Thoracic aorta (tissue), 2 donors: ENCODE data around the gene GNL2. TPM values are rescaled to one million over a fixed set of nuclear protein-coding genes. Genes with fewer than 3 reads are reported as not detected.

Source experiments
- ATAC-seq: fragments of 150-250 bp; one replicate; pipeline ENCODE4 v1.8.0; 2017; ENCODE audit warnings: low read depth; ENCODE audit not compliant: insufficient number of reproducible peaks, low FRiP score
- DNase-seq: peaks from one replicate; pipeline ENCODE4 v3.0.0-alpha.2; 2020; ENCODE audit warnings: low spot score
- H3K27ac ChIP-seq, 2 donors: fragments of 200-600 bp; sonication (generic); 1 replicate in 1 of 2; 2 replicates in 1 of 2; pipeline ENCODE4 v1.5.1; 2016; ENCODE audit warnings: mild to moderate bottlenecking in 2 of 2, moderate library complexity in 2 of 2
- H3K27me3 ChIP-seq: fragments of 200-600 bp; sonication (generic); replicated peaks from 2 replicates; pipeline ENCODE4 v1.6.0; 2016; ENCODE audit warnings: mild to moderate bottlenecking; ENCODE audit not compliant: insufficient read depth
- H3K36me3 ChIP-seq: fragments of 200-600 bp; sonication (generic); one replicate; pipeline ENCODE4 v1.5.1; 2016
- H3K4me1 ChIP-seq, 2 donors: fragments of 200-600 bp; sonication (generic); 1 replicate in 1 of 2; 2 replicates in 1 of 2; pipeline versions ENCODE4 v1.5.1 to v1.6.0; 2016; ENCODE audit warnings: low read depth in 2 of 2, mild to moderate bottlenecking in 1 of 2; ENCODE audit not compliant: control insufficient read depth in 1 of 2
- H3K4me3 ChIP-seq: fragments of 200-600 bp; sonication (generic); 2 replicates; pipeline ENCODE4 v1.5.1; 2016; ENCODE audit warnings: mild to moderate bottlenecking
- H3K9me3 ChIP-seq: fragments of 200-600 bp; sonication (generic); 2 replicates; pipeline ENCODE4 v1.5.1; 2016
- CTCF ChIP-seq: fragments of 200-600 bp; sonication (generic); IDR thresholded peaks from one replicate; pipeline ENCODE4 v1.5.1; 2019; ENCODE audit warnings: antibody characterized with exemption
- total RNA-seq, 2 donors: library from RNA; depleted of rRNA; stranded (reverse); fragments of >200 nt; gene quantifications; one replicate each; pipeline versions ENCODE4 v1.1.0 to v1.2.3, GENCODE V29; 2016

The GNL2 gene
- total RNA-seq, 2 donors from 2014 or later = 37.0 to 53.6 TPM

GRCh38 chr1:37602750-37603694 is 7.3 kb upstream of the GNL2 start:
- peak; percentile 41 for TF ChIP-seq CTCF
- Histone ChIP-seq H3K4me3 (no peak overlapping the region), H3K9me3 (no peaks in the 10 kb centered on the region), H3K4me1 (no peaks in the 10 kb centered on the region), H3K27ac (no peak overlapping the region), H3K27me3 (no peaks in the 10 kb centered on the region), H3K36me3 (no peaks in the 10 kb centered on the region)
- ATAC-seq (no peak), DNase-seq (no peak)

DNA sequence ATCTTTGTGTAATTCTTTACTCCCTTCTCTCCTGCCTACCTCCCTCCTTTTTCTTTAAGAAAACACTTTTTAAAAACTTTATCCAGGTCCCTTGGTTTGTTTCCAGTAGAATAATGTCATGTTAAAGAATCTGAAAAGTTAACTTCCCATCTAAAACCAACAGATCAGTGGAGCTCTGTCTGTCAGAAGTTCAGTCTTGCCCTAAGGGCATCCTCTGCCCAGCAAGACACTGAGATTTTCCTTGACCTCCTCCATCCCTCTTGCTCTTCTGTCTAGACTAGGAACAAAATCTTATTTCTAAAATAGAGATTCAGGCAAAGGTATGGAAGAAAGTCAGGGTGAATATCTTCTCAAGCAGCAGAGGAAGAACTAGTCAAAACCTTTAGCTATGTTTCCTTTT is 5.7 kb upstream of the GNL2 start:
- no peak overlapping the region for H3K4me3 ChIP-seq
- H3K36me3 ChIP-seq = no peaks in the 10 kb centered on the region
- H3K27ac ChIP-seq = no peak overlapping the region
- peaks cover 0 to 1% of the 10 kb centered on the region in 2 donors for H3K4me1 ChIP-seq
- DNase-seq (no peak), ATAC-seq (no peak)
- H3K27me3 ChIP-seq = no peaks in the 10 kb centered on the region
- H3K9me3 ChIP-seq = no peaks in the 10 kb centered on the region
- TF ChIP-seq CTCF = no peak

GRCh38 chr1:37599940-37600339 is 4.2 kb upstream of the GNL2 start:
- Histone ChIP-seq H3K36me3 (no peaks in the 10 kb centered on the region), H3K9me3 (no peaks in the 10 kb centered on the region), H3K27me3 (no peaks in the 10 kb centered on the region), H3K4me1 (peaks cover 3 to 9% of the 10 kb centered on the region in 2 donors), H3K27ac (no peak overlapping the region), H3K4me3 (no peak overlapping the region)
- TF ChIP-seq CTCF = no peak
- DNase-seq (no peak), ATAC-seq (no peak)

DNA sequence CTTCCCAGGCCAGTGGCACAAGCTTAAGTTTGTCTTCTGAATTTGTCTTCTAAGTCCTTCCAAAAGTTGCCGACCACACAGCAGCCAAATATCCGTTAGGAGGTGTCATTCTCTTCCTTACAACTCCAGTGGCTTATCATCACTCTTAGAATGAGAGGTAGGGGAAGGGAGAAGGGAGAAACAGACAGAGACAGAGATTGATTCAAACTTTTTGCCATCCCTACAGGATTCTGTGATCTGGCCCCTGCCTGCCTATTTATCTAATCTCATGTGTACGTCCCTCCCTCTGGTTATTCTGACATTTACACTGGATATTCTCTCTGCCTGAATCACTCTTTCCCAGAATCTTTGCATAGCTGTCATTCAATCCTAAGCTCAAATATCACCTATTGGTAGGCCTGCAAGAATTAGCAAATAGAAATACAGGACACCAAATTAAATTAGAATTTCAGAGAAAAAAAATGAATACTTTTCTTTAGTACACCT is 488 bp upstream of the GNL2 start:
- no peak for ATAC-seq
- Histone ChIP-seq H3K4me3 (peak overlapping the region; percentile 78), H3K27me3 (no peaks in the 10 kb centered on the region), H3K9me3 (no peaks in the 10 kb centered on the region), H3K36me3 (peaks cover 9% of the 10 kb centered on the region), H3K27ac (peak overlapping the region; percentile 20 to 71), H3K4me1 (peaks cover 14 to 19% of the 10 kb centered on the region in 2 donors)
- TF ChIP-seq CTCF = no peak
- DNase-seq = no peak

- no peaks in the 10 kb centered on the region for H3K9me3 ChIP-seq
- no peak overlapping the region for H3K4me3 ChIP-seq
- H3K36me3 ChIP-seq = peaks cover 31% of the 10 kb centered on the region
- no peak overlapping the region for H3K27ac ChIP-seq
- no peak for TF ChIP-seq CTCF
- H3K4me1 ChIP-seq = peaks cover 14 to 19% of the 10 kb centered on the region in 2 donors
- no peak for ATAC-seq
- H3K27me3 ChIP-seq = no peaks in the 10 kb centered on the region
- DNase-seq = no peak
These were observed 2.0 kb downstream of the GNL2 start for GRCh38 chr1:37593726-37594125.
